Ramos (cell line): ENCODE results near the gene STXBP5.
"Not testable (repeated sequence)": the region's sequence is repeated elsewhere in the genome, so short reads cannot be mapped to it uniquely, and the experiment has no call there.

ENCODE experiments used
- in situ Hi-C: fragments of 300-500 bp; cut with MboI; formaldehyde crosslinking; loops from one replicate; pipeline ENCODE4 v1.14.3; 2022; ENCODE audit warnings: low sequenced_read_pairs; ENCODE audit not compliant: unreplicated experiment

STXBP5 gene

GRCh38 chr6:147347882-147348575, 143.8 kb downstream of the STXBP5 start:
- in situ Hi-C loops, result no loop called here

GRCh38 chr6:147361311-147361981, 157.2 kb downstream of the STXBP5 start:
- in situ Hi-C loops, result no loop called here

- in situ Hi-C loops, result no loop called here
Observed at GRCh38 chr6:147366290-147366689, 162.1 kb downstream of the STXBP5 start.

GRCh38 chr6:147371325-147371724, 167.1 kb downstream of the STXBP5 start:
- in situ Hi-C loops, result no loop called here

GRCh38 chr6:147372806-147373205, 168.6 kb downstream of the STXBP5 start:
- in situ Hi-C loops, result no loop called here

- in situ Hi-C loops, result no loop called here
Observed at GRCh38 chr6:147378819-147379218, 174.6 kb downstream of the STXBP5 start.

- in situ Hi-C loops, result not testable (repeated sequence)
Observed at GRCh38 chr6:147380841-147381240, 176.6 kb downstream of the STXBP5 start.

GRCh38 chr6:147381712-147382111, 177.5 kb downstream of the STXBP5 start:
- in situ Hi-C loops, result no loop called here

GRCh38 chr6:147382945-147383554, 178.8 kb downstream of the STXBP5 start:
- in situ Hi-C loops, result no loop called here

GRCh38 chr6:147384029-147384428, 179.8 kb downstream of the STXBP5 start:
- in situ Hi-C loops, result no loop called here

- in situ Hi-C loops, result no loop called here
Observed at GRCh38 chr6:147384737-147385710, 180.8 kb downstream of the STXBP5 start.

GRCh38 chr6:147389463-147389862, 185.2 kb downstream of the STXBP5 start:
- in situ Hi-C loops, result no loop called here

GRCh38 chr6:147390909-147391536, 186.8 kb downstream of the STXBP5 start:
- in situ Hi-C loops, result no loop called here

GRCh38 chr6:147392917-147393625, 188.9 kb downstream of the STXBP5 start:
- in situ Hi-C loops, result no loop called here

GRCh38 chr6:147395158-147395557, 190.9 kb downstream of the STXBP5 start:
- in situ Hi-C loops, result no loop called here

- in situ Hi-C loops, result no loop called here
Observed at GRCh38 chr6:147397306-147397705, 193.1 kb downstream of the STXBP5 start.

GRCh38 chr6:147400968-147401367, 196.8 kb downstream of the STXBP5 start:
- in situ Hi-C loops, result no loop called here

GRCh38 chr6:147401779-147402178, 197.6 kb downstream of the STXBP5 start:
- in situ Hi-C loops, result no loop called here

GRCh38 chr6:147406783-147407182, 202.6 kb downstream of the STXBP5 start:
- in situ Hi-C loops, result no loop called here
